Transverse colon (tissue), 4 donors: ENCODE results near the gene SPP1. TPM values are rescaled to one million over a fixed set of nuclear protein-coding genes. Genes with fewer than 3 reads are reported as not detected.

Experiments used
- DNase-seq: peaks from one replicate; pipeline ENCODE4 v3.0.0-alpha.2; 2019
- H3K27ac ChIP-seq, 4 donors: fragments of 200-600 bp; sonication (generic); 2 replicates each; pipeline ENCODE4 v1.5.1; 2016 to 2018; ENCODE audit warnings: inconsistent platforms in 4 of 4
- H3K27me3 ChIP-seq: fragments of 200-600 bp; sonication (generic); 2 replicates; pipeline ENCODE4 v1.5.1; 2017; ENCODE audit warnings: inconsistent platforms
- H3K36me3 ChIP-seq, 4 donors: fragments of 200-600 bp; sonication (generic); 2 replicates each; pipeline ENCODE4 v1.5.1; 2017 to 2019; ENCODE audit warnings: inconsistent platforms in 4 of 4
- H3K4me1 ChIP-seq, 4 donors: fragments of 200-600 bp; sonication (generic); 2 replicates each; pipeline ENCODE4 v1.5.1; 2017 to 2020; ENCODE audit warnings: inconsistent platforms in 4 of 4
- H3K4me3 ChIP-seq, 4 donors: fragments of 200-600 bp; sonication (generic); 1 replicate in 1 of 4; 2 replicates in 3 of 4; pipeline versions ENCODE4 v1.5.1 to v1.6.1; 2017 to 2019; ENCODE audit warnings: inconsistent platforms in 4 of 4
- H3K9me3 ChIP-seq, 2 donors: fragments of 200-600 bp; sonication (generic); 2 replicates each; pipeline ENCODE4 v1.5.1; 2017 to 2019; ENCODE audit warnings: inconsistent platforms in 2 of 2
- CTCF ChIP-seq, 5 experiments: fragments of 200-600 bp in 3 of 5; fragments of 450-650 bp in 2 of 5; sonication (generic) in 3 of 5; IDR thresholded peaks; 1 replicate in 2 of 5; 2 replicates in 3 of 5; pipeline ENCODE4 v1.5.1; 2016 to 2017; ENCODE audit warnings: antibody characterized with exemption in 5 of 5, inconsistent platforms in 3 of 5, mild to moderate bottlenecking in 2 of 5, moderate library complexity in 1 of 5
- EP300 ChIP-seq: sonication (generic); formaldehyde crosslinking; IDR thresholded peaks from one replicate; pipeline ENCODE4 v1.6.1; 2017; ENCODE audit warnings: antibody characterized with exemption, low read depth
- POLR2A ChIP-seq: fragments of 450-650 bp; IDR thresholded peaks from one replicate; pipeline ENCODE4 v1.6.1; 2016; ENCODE audit warnings: antibody characterized with exemption, mild to moderate bottlenecking, moderate library complexity
- POLR2AphosphoS5 ChIP-seq, 3 donors: sonication (generic); formaldehyde crosslinking; IDR thresholded peaks; one replicate each; pipeline ENCODE4 v1.6.1; 2016; ENCODE audit warnings: antibody characterized with exemption in 3 of 3
- WGBS, 2 donors: methylation state at CpG; one replicate each; pipeline ENCODE4 v1.1.5; 2018; ENCODE audit warnings: low coverage in 1 of 2; 5-methylcytosine and 5-hydroxymethylcytosine counted together
- in situ Hi-C, 4 donors: fragments of 200-750 bp; cut with MboI; loops; one replicate each; pipeline versions ENCODE4 v1.15.0 to v1.15.1; 2017; ENCODE audit warnings: low sequenced_read_pairs in 3 of 4, low pct_ligation_motif_present in 1 of 4, low pct_unique_long_range_greater_than_20kb in 1 of 4
- intact Hi-C: fragments of 100-400 bp; cut with DNase I; formaldehyde crosslinking; loops from one replicate; pipeline ENCODE4 v1.15.1; 2023; ENCODE audit warnings: low total_unique reads
- total RNA-seq, 4 donors: library from RNA; depleted of rRNA; stranded (reverse); fragments of >200 nt; gene quantifications; one replicate each; pipeline ENCODE4 v1.1.0, GENCODE V29; 2016

Gene SPP1
- total RNA-seq, 4 donors from 2014 or later: 5.6 to 23.5 (median 13.7) TPM

GRCh38 chr4:87953826-87954225 lies 21.7 kb upstream of the SPP1 start:
- no peak for DNase-seq
- TF ChIP-seq EP300: no peak
- no peak for TF ChIP-seq CTCF (IDR thresholded peaks at IDR 0.05)
- TF ChIP-seq POLR2A: no peak
- no peak for TF ChIP-seq POLR2AphosphoS5 (IDR thresholded peaks at IDR 0.05)
- Histone ChIP-seq H3K4me3 (no peak overlapping the region), H3K4me1 (peaks cover 0 to 8% (median 5%) of the 10 kb centered on the region in 4 donors), H3K27ac (no peak overlapping the region), H3K27me3 (no peaks in the 10 kb centered on the region), H3K9me3 (no peaks in the 10 kb centered on the region), H3K36me3 (no peaks in the 10 kb centered on the region)
- in situ Hi-C loops: no loop called here
- WGBS, 2 donors: 56 to 85% methylated on average over 1 of the region's 1 CpG
- intact Hi-C loops: no loop called here

GRCh38 chr4:87956501-87956900 lies 19.0 kb upstream of the SPP1 start:
- Histone ChIP-seq H3K4me3 (no peak overlapping the region), H3K36me3 (no peaks in the 10 kb centered on the region), H3K27ac (no peak overlapping the region), H3K4me1 (no peaks in the 10 kb centered on the region), H3K9me3 (no peaks in the 10 kb centered on the region), H3K27me3 (no peaks in the 10 kb centered on the region)
- DNase-seq: no peak
- intact Hi-C loops: no loop called here
- no peak for TF ChIP-seq CTCF (IDR thresholded peaks at IDR 0.05)
- TF ChIP-seq POLR2A: no peak
- no peak for TF ChIP-seq EP300
- no peak for TF ChIP-seq POLR2AphosphoS5 (IDR thresholded peaks at IDR 0.05)
- in situ Hi-C loops: no loop called here
- WGBS, 2 donors: 84 to 93% methylated on average over 3 of the region's 3 CpGs

- Histone ChIP-seq H3K27me3 (no peaks in the 10 kb centered on the region), H3K4me3 (no peak overlapping the region), H3K36me3 (no peaks in the 10 kb centered on the region), H3K27ac (no peak overlapping the region), H3K9me3 (no peaks in the 10 kb centered on the region), H3K4me1 (no peaks in the 10 kb centered on the region)
- TF ChIP-seq CTCF (IDR thresholded peaks at IDR 0.05) (no peak), POLR2AphosphoS5 (IDR thresholded peaks at IDR 0.05) (no peak), POLR2A (no peak), EP300 (no peak)
- WGBS, 2 donors: 14 to 50% methylated on average over 1 of the region's 1 CpG
- in situ Hi-C loops (no loop called here), intact Hi-C loops (no loop called here)
- no peak for DNase-seq
These were observed 18.5 kb upstream of the SPP1 start for GRCh38 chr4:87957061-87957460.

- in situ Hi-C loops (no loop called here), intact Hi-C loops (no loop called here)
- no peaks in the 10 kb centered on the region for H3K27me3 ChIP-seq
- no peaks in the 10 kb centered on the region for H3K4me1 ChIP-seq
- WGBS, 2 donors: 25 to 67% methylated on average over 1 of the region's 1 CpG
- no peaks in the 10 kb centered on the region for H3K9me3 ChIP-seq
- no peak overlapping the region for H3K27ac ChIP-seq
- H3K36me3 ChIP-seq: no peaks in the 10 kb centered on the region
- DNase-seq: no peak
- H3K4me3 ChIP-seq: no peak overlapping the region
- TF ChIP-seq POLR2AphosphoS5 (IDR thresholded peaks at IDR 0.05) (no peak), CTCF (IDR thresholded peaks at IDR 0.05) (no peak), EP300 (no peak), POLR2A (no peak)
These were observed 13.5 kb upstream of the SPP1 start for GRCh38 chr4:87961993-87962392.
